Mesenchymal stem cell (in vitro differentiated cells and primary cell): ENCODE data around the gene MAP1LC3A.

ENCODE experiments used
- DNase-seq: peaks from one replicate; pipeline ENCODE4 v3.0.0-alpha.2; 2013
- H2AFZ ChIP-seq: one replicate; pipeline ENCODE4 v1.6.1; 2013; ENCODE audit warnings: low read depth, mild to moderate bottlenecking, control low read depth, inconsistent platforms, low read length, moderate library complexity
- H2AK5ac ChIP-seq: 2 replicates; pipeline ENCODE4 v1.6.1; 2013; ENCODE audit warnings: low read length, moderate library complexity, mild to moderate bottlenecking, inconsistent platforms; ENCODE audit not compliant: severe bottlenecking
- H2BK120ac ChIP-seq: one replicate; pipeline ENCODE4 v1.6.1; 2013; ENCODE audit warnings: low read depth, mild to moderate bottlenecking, inconsistent platforms, low read length, moderate library complexity
- H2BK12ac ChIP-seq, 2 experiments: one replicate each; pipeline ENCODE4 v1.6.1; 2013; ENCODE audit warnings: inconsistent platforms in 2 of 2, low read length in 2 of 2, mild to moderate bottlenecking in 2 of 2, moderate library complexity in 2 of 2, control low read depth in 1 of 2
- H2BK15ac ChIP-seq: one replicate; pipeline ENCODE4 v1.6.1; 2013; ENCODE audit warnings: mild to moderate bottlenecking, low read depth, inconsistent platforms; ENCODE audit not compliant: poor library complexity, severe bottlenecking
- H2BK5ac ChIP-seq: 2 replicates; pipeline ENCODE4 v1.6.1; 2013; ENCODE audit warnings: low read depth, mild to moderate bottlenecking, low read length, control low read depth, inconsistent platforms; ENCODE audit not compliant: poor library complexity, severe bottlenecking
- H3K14ac ChIP-seq, 2 experiments: one replicate each; pipeline ENCODE4 v1.6.1; 2013; ENCODE audit warnings: inconsistent platforms in 2 of 2, low read length in 2 of 2, control low read depth in 1 of 2, mild to moderate bottlenecking in 1 of 2, moderate library complexity in 1 of 2
- H3K18ac ChIP-seq, 2 experiments: one replicate each; pipeline ENCODE4 v1.6.1; 2013; ENCODE audit warnings: inconsistent platforms in 2 of 2, low read length in 2 of 2, control low read depth in 1 of 2, low read depth in 1 of 2, mild to moderate bottlenecking in 1 of 2
- H3K23ac ChIP-seq, 2 experiments: one replicate each; pipeline ENCODE4 v1.6.1; 2013; ENCODE audit warnings: inconsistent platforms in 2 of 2, low read length in 2 of 2, mild to moderate bottlenecking in 2 of 2, moderate library complexity in 2 of 2, control low read depth in 1 of 2
- H3K27ac ChIP-seq: 2 replicates; pipeline ENCODE4 v1.5.1; 2013; ENCODE audit warnings: mild to moderate bottlenecking, moderate library complexity, low read length, control low read depth, inconsistent platforms; ENCODE audit not compliant: poor library complexity, severe bottlenecking
- H3K27me3 ChIP-seq, 2 experiments: 2 replicates each; pipeline versions ENCODE4 v1.6.1 to v1.7.0; 2013; ENCODE audit warnings: low read length in 2 of 2, mild to moderate bottlenecking in 2 of 2, moderate library complexity in 2 of 2, control low read depth in 1 of 2, inconsistent platforms in 1 of 2; ENCODE audit not compliant: control insufficient read depth in 1 of 2, insufficient read depth in 1 of 2
- H3K36me3 ChIP-seq, 2 experiments: 2 replicates each; pipeline versions ENCODE4 v1.6.1 to v1.7.0; 2013; ENCODE audit warnings: low read length in 2 of 2, control low read depth in 1 of 2, inconsistent platforms in 1 of 2, low read depth in 1 of 2, mild to moderate bottlenecking in 1 of 2; ENCODE audit not compliant: insufficient read depth in 2 of 2, control insufficient read depth in 1 of 2
- H3K4ac ChIP-seq, 2 experiments: one replicate each; pipeline ENCODE4 v1.6.1; 2013; ENCODE audit warnings: inconsistent platforms in 2 of 2, low read length in 2 of 2, mild to moderate bottlenecking in 2 of 2, moderate library complexity in 2 of 2, control low read depth in 1 of 2, low read depth in 1 of 2
- H3K4me1 ChIP-seq: 2 replicates; pipeline ENCODE4 v1.6.1; 2013; ENCODE audit warnings: low read depth, low read length, control low read depth; ENCODE audit not compliant: control insufficient read depth, insufficient read depth
- H3K4me2 ChIP-seq: 2 replicates; pipeline ENCODE4 v1.6.1; 2013; ENCODE audit warnings: low read length, mild to moderate bottlenecking, inconsistent platforms; ENCODE audit not compliant: poor library complexity, severe bottlenecking
- H3K4me3 ChIP-seq, 2 experiments: 2 replicates each; pipeline versions ENCODE4 v1.5.1 to v1.7.0; 2013; ENCODE audit warnings: low read length in 2 of 2, mild to moderate bottlenecking in 2 of 2, control low read depth in 1 of 2, low read depth in 1 of 2; ENCODE audit not compliant: insufficient read depth in 1 of 2
- H3K79me1 ChIP-seq: replicated peaks from 2 replicates; pipeline ENCODE4 v1.6.1; 2013; ENCODE audit warnings: mild to moderate bottlenecking, control low read depth, low read length, inconsistent platforms; ENCODE audit not compliant: poor library complexity, severe bottlenecking
- H3K9ac ChIP-seq: 2 replicates; pipeline ENCODE4 v1.7.0; 2013; ENCODE audit warnings: mild to moderate bottlenecking, low read length, moderate library complexity
- H3K9me3 ChIP-seq: 2 replicates; pipeline ENCODE4 v1.7.0; 2013; ENCODE audit warnings: mild to moderate bottlenecking, low read length; ENCODE audit not compliant: control insufficient read depth
- H4K8ac ChIP-seq: one replicate; pipeline ENCODE4 v1.6.1; 2013; ENCODE audit warnings: inconsistent platforms, mild to moderate bottlenecking, low read length, moderate library complexity
- H4K91ac ChIP-seq: one replicate; pipeline ENCODE4 v1.6.1; 2013; ENCODE audit warnings: mild to moderate bottlenecking, low read length, inconsistent platforms
- WGBS: methylation state at CpG from one replicate; pipeline ENCODE4 v1.1.7; 2013; ENCODE audit warnings: mixed read lengths; 5-methylcytosine and 5-hydroxymethylcytosine counted together

The MAP1LC3A gene

GRCh38 chr20:34562641-34563040 is 4.1 kb downstream of the MAP1LC3A start:
- Histone ChIP-seq H2BK120ac (no peak overlapping the region), H3K4me2 (no peak overlapping the region), H3K36me3 (peaks cover 3 to 53% of the 10 kb centered on the region in 2 experiments), H3K4me3 (no peak overlapping the region), H2BK12ac (no peak overlapping the region), H3K9ac (no peak overlapping the region), H3K9me3 (no peaks in the 10 kb centered on the region), H3K18ac (no peak overlapping the region), H3K14ac (no peak overlapping the region), H3K23ac (no peak overlapping the region), H2BK15ac (no peak overlapping the region), H3K79me1 (peaks cover 1% of the 10 kb centered on the region), H3K4ac (no peak overlapping the region), H3K27me3 (no peaks in the 10 kb centered on the region), H2BK5ac (no peak overlapping the region), H2AK5ac (no peak overlapping the region), H4K8ac (no peak overlapping the region), H3K27ac (no peak overlapping the region), H2AFZ (no peak overlapping the region), H4K91ac (no peak overlapping the region), H3K4me1 (peaks cover 27% of the 10 kb centered on the region)
- WGBS: 66% methylated on average over 4 of the region's 5 CpGs
- peak; percentile 43 for DNase-seq

GRCh38 chr20:34564833-34565232 is 6.3 kb downstream of the MAP1LC3A start:
- 81% methylated on average over 7 of the region's 7 CpGs for WGBS
- Histone ChIP-seq H2BK120ac (no peak overlapping the region), H3K4me2 (no peak overlapping the region)

GRCh38 chr20:34566978-34567891 is 8.7 kb downstream of the MAP1LC3A start:
- H2BK120ac ChIP-seq: no peak overlapping the region
- H3K4me3 ChIP-seq: no peak overlapping the region
- DNase-seq: no peak
- H3K23ac ChIP-seq: no peak overlapping the region
- no peak overlapping the region for H2BK15ac ChIP-seq
- H2BK12ac ChIP-seq: no peak overlapping the region
- H2AK5ac ChIP-seq: no peak overlapping the region
- peak overlapping the region in 1 of 2 experiments; percentile 39 for H3K14ac ChIP-seq
- H3K4ac ChIP-seq: no peak overlapping the region
- H3K36me3 ChIP-seq: peaks cover 15 to 39% of the 10 kb centered on the region in 2 experiments
- no peak overlapping the region for H4K8ac ChIP-seq
- no peak overlapping the region for H3K27ac ChIP-seq
- H3K79me1 ChIP-seq: peaks cover 1% of the 10 kb centered on the region
- H3K9ac ChIP-seq: no peak overlapping the region
- no peaks in the 10 kb centered on the region for H3K9me3 ChIP-seq
- H3K4me1 ChIP-seq: peaks cover 18% of the 10 kb centered on the region
- H2BK5ac ChIP-seq: no peak overlapping the region
- WGBS: 89% methylated on average over 8 of the region's 9 CpGs
- H2AFZ ChIP-seq: no peak overlapping the region
- H4K91ac ChIP-seq: no peak overlapping the region
- no peak overlapping the region for H3K18ac ChIP-seq
- no peaks in the 10 kb centered on the region for H3K27me3 ChIP-seq
- H3K4me2 ChIP-seq: no peak overlapping the region

More at GRCh38 chr20:34564833-34565232, 6.3 kb downstream of the MAP1LC3A start:
- no peak overlapping the region for H3K14ac ChIP-seq
- H2BK15ac ChIP-seq: no peak overlapping the region
- peaks cover 1% of the 10 kb centered on the region for H3K79me1 ChIP-seq
- H3K4ac ChIP-seq: no peak overlapping the region
- no peak overlapping the region for H2AK5ac ChIP-seq
- no peaks in the 10 kb centered on the region for H3K27me3 ChIP-seq
- peak; percentile 50 for DNase-seq
- H2BK12ac ChIP-seq: no peak overlapping the region
- H3K4me1 ChIP-seq: peaks cover 13% of the 10 kb centered on the region
- H4K8ac ChIP-seq: no peak overlapping the region
- H3K9ac ChIP-seq: no peak overlapping the region
- no peak overlapping the region for H2BK5ac ChIP-seq
- peaks cover 9 to 53% of the 10 kb centered on the region in 2 experiments for H3K36me3 ChIP-seq
- no peak overlapping the region for H3K18ac ChIP-seq
- no peak overlapping the region for H2AFZ ChIP-seq
- H3K27ac ChIP-seq: no peak overlapping the region
- H3K4me3 ChIP-seq: no peak overlapping the region
- H3K23ac ChIP-seq: no peak overlapping the region
- H3K9me3 ChIP-seq: no peaks in the 10 kb centered on the region
- H4K91ac ChIP-seq: no peak overlapping the region
